HCT116 (cell line): ENCODE data around the gene BEGAIN. TPM values are rescaled to one million over a fixed set of nuclear protein-coding genes. Genes with fewer than 3 reads are reported as not detected.

Experiments
- total RNA-seq: library from RNA; stranded (reverse); gene quantifications from one replicate; pipeline ENCODE4 v1.2.1, GENCODE V29; 2021; ENCODE audit not compliant: unreplicated experiment

BEGAIN gene
- total RNA-seq, 1 experiment from 2014 or later: 8.5 TPM

Other genes with a start within 250 kb of the BEGAIN start
- gene WDR25, start 210.9 kb downstream of the BEGAIN start, total RNA-seq: 6.6 TPM
- 1.5 TPM for gene DLK1, start 139.5 kb upstream of the BEGAIN start, total RNA-seq
- 2.5 TPM for gene MEG3, start 238.7 kb upstream of the BEGAIN start, total RNA-seq